Spleen (tissue), 11 donors: ENCODE results near the gene ROBO1. TPM values are rescaled to one million over a fixed set of nuclear protein-coding genes. Genes with fewer than 3 reads are reported as not detected.
"Not testable (repeated sequence)": the region's sequence is repeated elsewhere in the genome, so short reads cannot be mapped to it uniquely, and the experiment has no call there.

ENCODE experiments used
- DNase-seq: peaks from one replicate; pipeline ENCODE4 v3.0.0-alpha.2; 2020
- H3K27ac ChIP-seq, 8 donors: fragments of 200-600 bp; sonication (generic) in 7 of 8; 1 replicate in 4 of 8; 2 replicates in 4 of 8; pipeline versions ENCODE4 v1.5.0 to v1.8.0; 2016 to 2021; ENCODE audit warnings: inconsistent platforms in 4 of 8, mild to moderate bottlenecking in 4 of 8, moderate library complexity in 1 of 8
- H3K27me3 ChIP-seq, 7 donors: fragments of 200-600 bp; sonication (generic) in 6 of 7; replicated peaks in 1 of 7; 1 replicate in 4 of 7; 2 replicates in 3 of 7; pipeline versions ENCODE4 v1.5.0 to v1.8.0; 2016 to 2021; ENCODE audit warnings: inconsistent platforms in 3 of 7, mild to moderate bottlenecking in 1 of 7
- H3K36me3 ChIP-seq, 6 donors: fragments of 200-600 bp; sonication (generic) in 5 of 6; 1 replicate in 4 of 6; 2 replicates in 2 of 6; pipeline versions ENCODE4 v1.5.0 to v1.8.0; 2016 to 2021; ENCODE audit warnings: inconsistent platforms in 2 of 6
- H3K4me1 ChIP-seq, 6 donors: fragments of 200-600 bp; sonication (generic) in 5 of 6; 1 replicate in 3 of 6; 2 replicates in 3 of 6; pipeline versions ENCODE4 v1.5.0 to v1.8.0; 2016 to 2021; ENCODE audit warnings: inconsistent platforms in 3 of 6
- H3K4me3 ChIP-seq, 8 donors: fragments of 200-600 bp; sonication (generic) in 7 of 8; 1 replicate in 4 of 8; 2 replicates in 4 of 8; pipeline versions ENCODE4 v1.5.0 to v1.8.0; 2016 to 2021; ENCODE audit warnings: inconsistent platforms in 4 of 8, mild to moderate bottlenecking in 4 of 8, moderate library complexity in 2 of 8
- H3K9me3 ChIP-seq, 8 donors: fragments of 200-600 bp; sonication (generic) in 7 of 8; 1 replicate in 4 of 8; 2 replicates in 4 of 8; pipeline versions ENCODE4 v1.5.0 to v1.8.0; 2016 to 2021; ENCODE audit warnings: inconsistent platforms in 4 of 8
- CTCF ChIP-seq, 11 experiments: fragments of 200-600 bp in 7 of 11; fragments of 450-650 bp in 4 of 11; sonication (generic) in 4 of 11; IDR thresholded peaks in 8 of 11; conservative IDR thresholded peaks in 3 of 11; 1 replicate in 7 of 11; 2 replicates in 4 of 11; pipeline versions ENCODE4 v1.4.0 to v1.8.0; 2016 to 2021; ENCODE audit warnings: antibody characterized with exemption in 11 of 11, inconsistent platforms in 4 of 11, mild to moderate bottlenecking in 1 of 11
- POLR2A ChIP-seq, 3 donors: fragments of 450-650 bp; IDR thresholded peaks; one replicate each; pipeline ENCODE4 v1.5.1; 2017; ENCODE audit warnings: antibody characterized with exemption in 3 of 3, mild to moderate bottlenecking in 1 of 3
- POLR2AphosphoS5 ChIP-seq, 3 donors: sonication (generic); formaldehyde crosslinking; IDR thresholded peaks; one replicate each; pipeline ENCODE4 v1.5.1; 2017; ENCODE audit warnings: antibody characterized with exemption in 3 of 3
- WGBS, 5 donors: extraction: QIAGEN DNeasy Blood & Tissue Kit in 3 of 5; methylation state at CpG; one replicate each; pipeline versions ENCODE4 v1.1.5 to v1.1.7; 2013 to 2018; 5-methylcytosine and 5-hydroxymethylcytosine counted together
- intact Hi-C: fragments of 100-400 bp; cut with DNase I; formaldehyde crosslinking; loops from one replicate; pipeline ENCODE4 v1.15.0; 2023; ENCODE audit warnings: low total_unique reads
- polyA plus RNA-seq, 3 donors: library from polyadenylated mRNA; stranded (reverse); fragments of 200-250 nt; gene quantifications; one replicate each; pipeline ENCODE4 v1.2.1, GENCODE V29; 2013
- total RNA-seq, 7 donors: library from RNA; depleted of rRNA in 3 of 7; stranded (reverse); fragments of >200 nt in 3 of 7; fragmentation: NEBNext Ultra II Directional in 4 of 7; extraction: Animal tissue kit (Norgen Biotek cat#: 25700) in 4 of 7; gene quantifications; one replicate each; pipeline versions ENCODE4 v1.1.0 to v1.2.1, GENCODE V29; 2016 to 2021
- donor health status: healthy with polysubstance abuse.
- donor health status: DM: no; HTN: no; CAD: no; lungs with moderate emphysema.
- donor health status: DM: no; HTN: no; CAD: no.
- donor health status: Bipolar disorder and iron deficiency.
- donor health status: healthy.
- donor health status: DM: no; HTN: no; CAD: no.
- donor health status: DM: yes; HTN: yes; CAD: no.

ROBO1 gene
- total and polyA plus RNA-seq, 10 donors: 3.4 to 37.3 (median 26.0) TPM

DNA sequence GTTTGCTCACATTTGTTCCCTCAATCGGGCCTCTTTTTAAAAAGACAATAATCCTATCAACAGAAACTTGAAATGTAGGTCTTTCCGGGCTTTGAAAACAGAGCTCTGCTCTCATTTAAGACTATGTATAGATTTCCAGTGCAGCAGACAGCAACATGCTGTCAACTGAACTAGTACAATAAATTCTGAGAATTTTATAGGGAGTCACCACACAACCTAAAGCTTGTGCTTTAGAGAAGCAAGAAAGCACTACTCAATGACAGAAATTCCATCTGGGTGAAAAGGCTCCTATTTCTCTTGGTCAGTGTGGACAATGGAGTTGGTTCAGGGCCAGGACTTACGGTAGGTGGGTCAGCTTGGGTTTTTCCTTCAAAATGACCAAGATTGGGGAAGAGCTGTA is 583.5 kb downstream of the ROBO1 start:
- no peak for DNase-seq
- intact Hi-C loops: no loop called here
- Histone ChIP-seq H3K36me3 (no peaks in the 10 kb centered on the region), H3K9me3 (no peaks in the 10 kb centered on the region), H3K27me3 (no peaks in the 10 kb centered on the region), H3K4me3 (no peak overlapping the region), H3K27ac (no peak overlapping the region), H3K4me1 (no peaks in the 10 kb centered on the region)
- WGBS, 5 donors: 52 to 58% (median 53%) methylated on average over 3 of the region's 3 CpGs
- TF ChIP-seq POLR2AphosphoS5 (IDR thresholded peaks at IDR 0.05): no peak
- TF ChIP-seq POLR2A (IDR thresholded peaks at IDR 0.05): no peak
- no peak for TF ChIP-seq CTCF (IDR thresholded peaks at IDR 0.05 in 8 of 11, conservative IDR thresholded peaks at IDR 0.05 in 3 of 11)

DNA sequence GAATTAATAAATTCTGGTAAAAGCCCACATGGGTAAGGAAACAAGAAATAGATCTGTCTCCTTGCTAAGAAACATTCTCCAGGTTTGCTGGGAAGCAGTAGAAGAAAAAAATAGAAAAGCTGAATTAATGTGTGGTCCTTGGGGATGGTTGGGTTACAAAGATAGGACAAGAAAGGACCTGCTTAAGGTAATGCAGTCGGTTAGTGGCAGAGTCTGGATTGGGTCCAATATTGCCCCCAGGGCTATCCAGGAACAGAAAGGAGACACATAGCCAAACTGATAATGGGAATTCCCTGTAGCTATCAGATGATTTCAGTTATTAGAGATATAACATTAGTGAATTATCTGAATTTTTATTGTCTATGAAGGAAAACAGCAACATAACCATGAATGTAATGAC is 584.3 kb downstream of the ROBO1 start:
- no peaks in the 10 kb centered on the region for H3K9me3 ChIP-seq
- H3K4me1 ChIP-seq: no peaks in the 10 kb centered on the region
- TF ChIP-seq CTCF (IDR thresholded peaks at IDR 0.05 in 8 of 11, conservative IDR thresholded peaks at IDR 0.05 in 3 of 11) (no peak), POLR2AphosphoS5 (IDR thresholded peaks at IDR 0.05) (no peak), POLR2A (IDR thresholded peaks at IDR 0.05) (no peak)
- no peaks in the 10 kb centered on the region for H3K27me3 ChIP-seq
- 80 to 90% (median 82%) methylated on average over 1 of the region's 1 CpG for WGBS, 5 donors
- H3K4me3 ChIP-seq: no peak overlapping the region
- DNase-seq: no peak
- H3K36me3 ChIP-seq: no peaks in the 10 kb centered on the region
- intact Hi-C loops: no loop called here
- H3K27ac ChIP-seq: no peak overlapping the region

DNA sequence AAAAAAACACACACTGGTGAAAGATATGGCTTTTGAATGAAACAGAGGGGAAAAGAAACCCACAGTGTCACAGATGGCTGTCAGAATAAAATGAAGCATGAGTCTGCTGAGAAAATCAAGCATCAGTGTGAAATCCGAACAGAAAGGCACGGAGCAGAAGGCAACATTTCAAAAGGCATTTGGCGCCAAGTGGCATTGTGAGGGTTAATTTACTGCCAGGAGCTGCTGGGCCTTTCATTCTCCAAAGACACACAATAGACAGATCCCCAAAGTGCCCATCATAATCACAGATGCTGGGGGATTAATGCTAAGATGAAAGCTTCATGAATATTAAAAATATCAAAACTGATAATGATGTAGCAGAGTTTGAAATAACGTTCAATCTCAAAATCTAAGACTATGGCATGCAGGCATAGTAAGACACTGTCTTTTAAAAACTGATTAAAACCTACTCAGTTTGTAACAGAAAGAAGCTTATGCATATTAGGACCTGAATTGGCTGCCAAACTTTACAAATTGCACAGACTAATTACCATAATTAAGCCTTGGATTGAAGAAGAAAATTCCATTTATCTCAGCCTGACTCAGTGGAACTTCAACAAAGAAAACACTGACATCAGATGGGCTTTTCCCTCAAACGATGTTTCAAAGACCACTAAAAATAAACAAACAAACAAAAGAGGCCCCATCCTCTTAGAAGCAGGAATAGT is 589.2 kb downstream of the ROBO1 start:
- DNase-seq: no peak
- TF ChIP-seq CTCF (IDR thresholded peaks at IDR 0.05 in 8 of 11, conservative IDR thresholded peaks at IDR 0.05 in 3 of 11) (no peak), POLR2AphosphoS5 (IDR thresholded peaks at IDR 0.05) (no peak), POLR2A (IDR thresholded peaks at IDR 0.05) (no peak)
- Histone ChIP-seq H3K36me3 (no peaks in the 10 kb centered on the region), H3K9me3 (peaks cover 0 to 8% (median 0%) of the 10 kb centered on the region in 8 donors), H3K4me3 (no peak overlapping the region), H3K4me1 (no peaks in the 10 kb centered on the region), H3K27ac (no peak overlapping the region), H3K27me3 (no peaks in the 10 kb centered on the region)
- 54 to 60% (median 57%) methylated on average over 5 of the region's 5 CpGs for WGBS, 5 donors
- intact Hi-C loops: no loop called here

DNA sequence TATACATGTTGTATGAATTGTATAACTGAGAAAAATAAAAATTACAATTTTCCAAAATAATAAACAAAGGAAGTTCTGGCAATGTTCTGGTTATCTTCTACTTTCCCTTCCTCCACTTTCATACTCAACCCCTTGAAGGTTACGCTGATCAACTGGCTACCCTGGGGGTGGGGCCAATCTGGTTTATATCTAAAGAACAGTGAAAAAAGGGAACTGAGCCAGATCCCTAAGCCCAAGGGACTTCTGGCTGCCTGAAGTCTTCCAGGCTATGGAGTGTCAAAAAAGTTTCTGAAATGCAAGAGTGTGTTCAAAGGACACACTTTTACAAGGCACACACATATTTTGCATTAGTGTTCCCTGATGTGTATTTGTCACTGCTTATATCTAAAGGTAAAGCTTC is 591.9 kb downstream of the ROBO1 start:
- no peak for TF ChIP-seq CTCF (IDR thresholded peaks at IDR 0.05 in 8 of 11, conservative IDR thresholded peaks at IDR 0.05 in 3 of 11)
- TF ChIP-seq POLR2A (IDR thresholded peaks at IDR 0.05): no peak
- no peak for TF ChIP-seq POLR2AphosphoS5 (IDR thresholded peaks at IDR 0.05)
- H3K4me3 ChIP-seq: no peak overlapping the region
- no peak overlapping the region for H3K27ac ChIP-seq
- H3K4me1 ChIP-seq: no peaks in the 10 kb centered on the region
- no peaks in the 10 kb centered on the region for H3K27me3 ChIP-seq
- peaks cover 0 to 15% (median 4%) of the 10 kb centered on the region in 8 donors for H3K9me3 ChIP-seq
- no peaks in the 10 kb centered on the region for H3K36me3 ChIP-seq
- intact Hi-C loops: no loop called here
- WGBS, 5 donors: 59 to 80% (median 74%) methylated on average over 1 of the region's 1 CpG
- DNase-seq: no peak

DNA sequence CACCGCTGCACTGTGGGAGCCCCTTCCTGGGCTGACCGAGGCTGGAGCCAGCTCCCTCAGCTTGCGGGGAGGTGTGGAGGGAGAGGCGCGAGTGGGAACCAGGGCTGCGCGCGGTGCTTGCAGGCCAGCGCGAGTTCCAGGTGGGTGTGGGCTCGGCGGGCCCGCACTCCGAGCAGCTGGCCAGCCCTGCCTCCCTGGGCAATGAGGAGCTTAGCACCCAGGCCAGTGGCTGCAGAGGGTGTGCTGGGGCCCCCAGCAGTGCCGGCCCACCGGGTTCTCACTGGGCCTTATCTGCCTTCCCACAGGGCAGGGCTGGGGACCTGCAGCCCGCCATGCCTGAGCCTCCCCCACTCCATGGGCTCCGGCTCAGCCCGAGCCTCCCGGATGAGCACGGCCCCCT is 594.5 kb downstream of the ROBO1 start:
- DNase-seq, intact Hi-C loops: not testable (repeated sequence)
- 89 to 95% (median 93%) methylated on average over 18 to 21 of the region's 21 CpGs for WGBS, 5 donors

More for the DNA sequence above, 594.5 kb downstream of the ROBO1 start:
- not testable (repeated sequence) for H3K27me3 ChIP-seq, H3K27ac ChIP-seq, H3K4me1 ChIP-seq, H3K36me3 ChIP-seq, H3K4me3 ChIP-seq
- peaks cover 0 to 15% (median 4%) of the 10 kb centered on the region in 8 donors for H3K9me3 ChIP-seq
